ENCODE data around the gene CTDP1.

Gene CTDP1

DNA sequence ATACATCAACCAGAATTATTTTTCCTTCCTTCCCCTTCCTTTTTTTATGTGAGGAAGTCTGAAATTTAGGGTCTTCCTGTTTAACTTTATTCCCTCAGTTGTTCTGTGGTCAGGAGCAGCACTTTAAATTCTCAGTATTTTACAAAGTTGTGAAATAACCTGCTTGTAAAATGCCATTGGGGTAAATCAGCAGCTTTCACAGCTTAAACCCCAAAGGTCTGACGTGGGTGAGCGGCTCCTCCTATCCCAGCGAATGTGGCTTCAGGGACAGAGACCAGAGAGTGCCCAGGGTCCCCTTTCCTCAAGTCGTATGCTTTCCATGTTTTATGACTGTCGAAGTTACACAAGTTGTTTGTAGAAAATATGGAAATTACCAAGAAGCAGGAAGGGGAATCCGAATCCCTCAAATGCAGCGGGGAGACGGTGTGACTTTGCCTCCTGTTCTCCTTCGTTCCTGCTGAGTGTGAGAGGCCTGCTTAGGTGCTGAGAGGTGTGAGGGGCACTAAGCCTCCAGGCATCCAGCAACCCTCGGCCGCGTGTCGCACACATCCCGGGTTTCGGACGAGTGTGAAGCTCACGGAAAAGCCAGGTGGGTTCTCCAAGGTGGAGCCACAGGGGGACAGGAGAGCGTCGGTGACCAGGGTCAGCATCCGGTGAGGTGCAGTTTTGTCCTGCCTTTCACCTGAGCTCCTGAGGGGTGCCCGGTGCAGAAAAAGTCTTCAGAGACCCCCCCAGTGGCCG is 107.4 kb downstream of the CTDP1 start:
- TF ChIP-seq GATA1 (IDR thresholded peaks at IDR 0.05; ENCODE audit: low read depth, low read length) = no peak
- no peak for TF ChIP-seq POLR2A (IDR thresholded peaks at IDR 0.05; ENCODE audit: low read length)
- DNase-seq = no peak

DNA sequence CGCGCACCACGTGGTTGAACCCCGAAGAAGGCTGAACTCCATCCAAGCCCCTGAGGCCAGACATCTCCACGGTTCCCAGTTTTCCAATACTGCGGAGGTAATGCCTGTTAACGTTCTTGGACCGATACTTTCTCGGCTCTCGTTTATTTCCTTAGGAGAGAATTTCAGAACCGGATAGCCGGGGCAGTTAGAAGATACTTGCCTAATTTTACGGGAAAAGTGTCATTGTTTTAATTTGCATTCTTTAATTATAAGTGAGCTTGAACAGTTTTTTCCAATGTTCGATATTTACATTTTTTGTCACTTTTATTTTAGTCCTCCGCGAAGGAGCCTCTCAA is 107.9 kb downstream of the CTDP1 start:
- no peak for DNase-seq
- TF ChIP-seq GATA1 (IDR thresholded peaks at IDR 0.05; ENCODE audit: low read depth, low read length) (no peak), POLR2A (IDR thresholded peaks at IDR 0.05; ENCODE audit: low read length) (no peak)

DNA sequence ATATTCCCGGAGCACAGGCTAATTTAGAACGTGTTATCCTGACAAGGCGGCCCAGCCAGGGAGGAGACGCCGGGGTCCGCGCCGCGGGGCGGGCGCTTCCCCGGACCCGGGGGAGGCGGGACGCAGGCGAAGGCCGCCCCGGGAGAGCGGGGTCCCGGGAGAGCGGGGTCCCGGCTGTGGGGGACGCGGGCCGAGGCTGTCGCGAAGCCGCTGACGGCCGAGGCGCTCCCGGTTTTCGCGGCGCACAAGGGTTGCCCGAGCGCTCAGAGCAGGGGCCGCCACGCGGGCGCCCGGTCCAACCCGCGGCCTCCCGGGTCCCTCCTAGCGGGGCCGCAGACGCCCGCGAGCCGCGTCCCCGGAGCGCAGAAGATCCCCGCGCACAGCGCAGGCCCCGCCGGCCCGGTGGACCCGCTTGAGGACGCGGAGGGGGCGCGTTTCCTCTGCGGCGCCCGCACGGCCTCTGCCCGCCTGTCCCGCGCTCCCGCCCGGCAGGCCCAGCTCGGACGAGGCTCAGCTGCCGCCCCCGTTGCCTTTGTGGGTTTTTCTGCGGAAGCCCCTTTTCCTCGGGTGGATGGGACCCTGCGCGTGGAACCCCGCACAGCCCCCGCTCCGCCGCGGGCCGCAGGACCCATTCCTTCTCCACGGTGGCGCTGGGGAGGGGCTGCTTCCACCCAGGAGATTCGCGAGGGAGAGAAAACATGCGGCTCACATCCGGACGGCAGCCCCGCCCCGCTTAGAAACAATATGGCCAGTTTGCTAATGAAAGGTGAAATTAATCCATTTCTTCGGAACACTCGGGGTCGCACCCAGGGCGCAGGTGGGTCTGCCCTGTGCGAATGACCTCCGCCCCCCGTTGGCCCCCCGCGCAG is 108.5 kb downstream of the CTDP1 start:
- DNase-seq = no peak
- TF ChIP-seq POLR2A (IDR thresholded peaks at IDR 0.05; ENCODE audit: low read length) (no peak), GATA1 (IDR thresholded peaks at IDR 0.05; ENCODE audit: low read depth, low read length) (no peak)

DNA sequence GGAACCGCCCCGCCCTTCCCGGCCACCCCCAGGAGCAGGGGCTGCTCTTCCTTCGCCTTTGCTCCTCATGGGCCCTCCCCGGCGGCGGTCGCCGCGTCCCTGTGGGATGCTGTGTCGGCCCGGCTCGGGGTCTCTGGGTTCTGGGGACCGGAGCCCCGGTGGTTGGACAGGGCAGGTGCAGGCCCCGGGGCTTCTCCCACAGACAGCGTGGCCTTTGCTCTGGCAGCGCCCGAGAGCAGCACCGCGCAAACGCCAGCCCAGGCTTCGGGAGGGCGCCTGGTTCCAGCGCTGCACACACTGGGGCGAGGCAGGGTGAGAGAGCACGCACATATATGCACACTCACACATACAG is 109.1 kb downstream of the CTDP1 start:
- TF ChIP-seq POLR2A (IDR thresholded peaks at IDR 0.05; ENCODE audit: low read length) (no peak), GATA1 (IDR thresholded peaks at IDR 0.05; ENCODE audit: low read depth, low read length) (no peak)
- DNase-seq = no peak

GRCh38 chr18:79789091-79789891 is 109.7 kb downstream of the CTDP1 start:
- no peak for TF ChIP-seq GATA1 (IDR thresholded peaks at IDR 0.05; ENCODE audit: low read depth, low read length)
- TF ChIP-seq POLR2A (IDR thresholded peaks at IDR 0.05; ENCODE audit: low read length) = no peak
- peak in 1 of 2 experiments; percentile 31 for DNase-seq

GRCh38 chr18:79789901-79790890 is 110.6 kb downstream of the CTDP1 start:
- TF ChIP-seq POLR2A (IDR thresholded peaks at IDR 0.05; ENCODE audit: low read length) (no peak), GATA1 (IDR thresholded peaks at IDR 0.05; ENCODE audit: low read depth, low read length) (no peak)
- DNase-seq = no peak

GRCh38 chr18:79790996-79791972 is 111.7 kb downstream of the CTDP1 start:
- no peak for TF ChIP-seq POLR2A (IDR thresholded peaks at IDR 0.05; ENCODE audit: low read length)
- TF ChIP-seq GATA1 (IDR thresholded peaks at IDR 0.05; ENCODE audit: low read depth, low read length) = no peak
- DNase-seq = peak; percentile 45 to 57

DNA sequence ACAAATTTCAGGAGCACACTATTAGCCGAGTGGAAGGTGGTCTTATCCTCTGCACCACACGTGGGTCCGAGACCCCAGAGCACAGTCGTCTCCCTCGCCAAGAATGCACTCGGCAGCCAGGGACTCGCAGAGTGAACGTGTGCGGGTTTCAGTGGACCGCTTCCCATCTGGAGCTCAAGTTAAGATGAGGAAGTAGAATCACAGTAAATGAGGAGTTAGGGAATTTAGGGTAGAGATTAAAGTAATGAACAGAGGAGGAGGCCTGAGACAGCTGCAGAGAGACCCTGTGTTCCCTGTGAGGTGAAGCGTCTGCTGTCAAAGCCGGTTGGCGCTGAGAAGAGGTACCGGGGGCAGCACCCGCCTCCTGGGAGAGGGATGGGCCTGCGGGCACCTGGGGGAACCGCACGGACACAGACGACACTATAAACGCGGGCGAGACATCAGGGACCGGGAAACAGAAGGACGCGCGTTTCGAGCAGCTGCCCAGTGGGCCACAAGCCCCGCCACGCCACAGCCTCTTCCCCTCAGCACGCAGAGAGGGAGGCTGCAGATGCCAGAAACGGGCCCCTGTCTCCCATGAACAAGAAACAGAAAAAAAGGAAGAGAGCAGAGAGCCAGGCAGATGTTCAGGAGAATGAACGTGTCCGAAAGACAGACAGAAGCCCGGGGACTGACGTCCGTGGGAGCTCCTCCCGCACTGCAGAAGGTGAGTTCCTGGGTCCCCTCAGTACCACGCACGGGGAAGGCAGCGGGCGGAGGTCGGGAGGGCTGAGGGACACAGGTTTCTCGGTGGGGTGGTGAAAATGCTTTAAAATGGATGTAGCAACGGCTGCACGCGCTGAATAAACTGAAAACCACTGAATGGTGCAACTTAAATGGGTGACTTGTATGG is 112.7 kb downstream of the CTDP1 start:
- no peak for DNase-seq
- no peak for TF ChIP-seq GATA1 (IDR thresholded peaks at IDR 0.05; ENCODE audit: low read depth, low read length)
- no peak for TF ChIP-seq POLR2A (IDR thresholded peaks at IDR 0.05; ENCODE audit: low read length)

DNA sequence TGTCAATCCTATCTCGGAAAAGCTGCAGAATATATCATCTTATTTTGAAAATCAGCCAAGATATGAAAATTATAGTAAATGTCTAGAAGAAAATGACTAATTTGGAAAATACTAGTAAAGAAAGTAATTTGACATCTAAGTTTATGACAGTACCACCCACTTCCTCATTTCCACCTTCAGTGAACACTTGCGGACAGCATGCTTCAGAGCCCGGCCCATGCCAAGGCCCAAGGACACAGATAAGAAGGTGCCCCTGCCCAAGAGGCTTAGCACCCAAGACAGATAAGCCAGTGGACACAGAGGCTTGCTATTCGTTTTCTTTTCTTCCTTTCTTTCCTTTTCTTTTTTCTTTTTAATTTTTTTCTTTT is 113.4 kb downstream of the CTDP1 start:
- DNase-seq = no peak
- no peak for TF ChIP-seq POLR2A (IDR thresholded peaks at IDR 0.05; ENCODE audit: low read length)
- no peak for TF ChIP-seq GATA1 (IDR thresholded peaks at IDR 0.05; ENCODE audit: low read depth, low read length)

DNA sequence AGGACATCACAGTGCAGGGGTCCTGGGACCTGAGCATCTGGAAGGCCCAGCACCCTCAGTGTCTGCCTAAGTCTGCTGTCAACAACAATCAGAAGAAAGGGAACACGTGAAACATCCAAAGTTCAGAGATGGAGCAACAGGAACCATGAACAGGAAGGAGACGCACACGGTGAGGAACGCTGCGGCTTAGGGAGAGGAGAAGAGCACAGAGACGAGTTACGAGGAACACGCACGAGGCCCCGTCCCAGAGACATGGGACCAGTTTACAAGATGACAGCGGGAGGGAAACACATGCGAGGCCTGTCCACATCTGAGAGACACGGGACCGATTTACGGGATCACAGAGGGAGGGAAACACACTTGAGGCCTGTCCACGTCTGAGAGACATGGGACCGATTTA is 115.2 kb downstream of the CTDP1 start:
- DNase-seq = no peak

DNA sequence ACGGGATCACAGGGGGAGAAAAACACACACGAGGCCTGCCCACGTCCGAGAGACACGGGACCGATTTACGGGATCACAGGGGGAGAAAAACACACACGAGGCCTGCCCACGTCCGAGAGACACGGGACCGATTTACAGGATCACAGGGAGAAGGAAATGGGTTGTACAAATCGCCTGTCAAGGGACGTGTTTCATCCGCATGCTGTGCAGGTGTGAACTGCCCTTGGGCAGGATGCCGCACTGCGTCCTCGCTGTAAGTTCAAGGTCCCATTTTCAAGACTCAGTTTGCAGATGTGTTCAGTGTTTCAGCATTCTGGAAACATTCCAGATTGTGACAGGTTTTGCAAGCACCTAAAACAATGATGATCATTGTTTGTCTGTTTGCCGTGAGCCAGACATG is 115.8 kb downstream of the CTDP1 start:
- TF ChIP-seq GATA1 (IDR thresholded peaks at IDR 0.05; ENCODE audit: low read depth, low read length) (no peak), POLR2A (IDR thresholded peaks at IDR 0.05; ENCODE audit: low read length) (no peak)
- DNase-seq = no peak

More for the DNA sequence above, 115.2 kb downstream of the CTDP1 start:
- TF ChIP-seq POLR2A (IDR thresholded peaks at IDR 0.05; ENCODE audit: low read length) (no peak), GATA1 (IDR thresholded peaks at IDR 0.05; ENCODE audit: low read depth, low read length) (no peak)
